ENCODE measurements around the gene SPATA24.
"Not testable (repeated sequence)": the region's sequence is repeated elsewhere in the genome, so short reads cannot be mapped to it uniquely, and the experiment has no call there.

SPATA24 gene

GRCh38 chr5:139382807-139383206, 21.1 kb downstream of the SPATA24 start:
- DNase-seq (ENCODE audit: low read depth) = no peak

- no peak for DNase-seq (ENCODE audit: low read depth)
Observed at GRCh38 chr5:139381837-139382761, 21.8 kb downstream of the SPATA24 start.

- DNase-seq (ENCODE audit: low read depth) = no peak
Observed at GRCh38 chr5:139379626-139380449, 24.1 kb downstream of the SPATA24 start.

- DNase-seq (ENCODE audit: low read depth) = no peak
Observed at GRCh38 chr5:139378941-139379361, 24.9 kb downstream of the SPATA24 start.

GRCh38 chr5:139378101-139378825, 25.6 kb downstream of the SPATA24 start:
- DNase-seq (ENCODE audit: low read depth) = no peak

- no peak for DNase-seq (ENCODE audit: low read depth)
Observed at GRCh38 chr5:139377226-139377625, 26.7 kb downstream of the SPATA24 start.

- DNase-seq (ENCODE audit: low read depth) = no peak
Observed at GRCh38 chr5:139376364-139376763, 27.5 kb downstream of the SPATA24 start.

GRCh38 chr5:139374909-139375308, 29.0 kb downstream of the SPATA24 start:
- no peak for DNase-seq (ENCODE audit: low read depth)

- DNase-seq (ENCODE audit: low read depth) = no peak
Observed at GRCh38 chr5:139371482-139372435, 32.1 kb downstream of the SPATA24 start.

- no peak for DNase-seq (ENCODE audit: low read depth)
Observed at GRCh38 chr5:139369181-139369580, 34.7 kb downstream of the SPATA24 start.

GRCh38 chr5:139368613-139369012, 35.3 kb downstream of the SPATA24 start:
- no peak for DNase-seq (ENCODE audit: low read depth)

GRCh38 chr5:139364466-139364865, 39.4 kb downstream of the SPATA24 start:
- no peak for DNase-seq (ENCODE audit: low read depth)

GRCh38 chr5:139363937-139364336, 40.0 kb downstream of the SPATA24 start:
- no peak for DNase-seq (ENCODE audit: low read depth)

- no peak for DNase-seq (ENCODE audit: low read depth)
Observed at GRCh38 chr5:139361835-139362429, 42.0 kb downstream of the SPATA24 start.

GRCh38 chr5:139360384-139360783, 43.5 kb downstream of the SPATA24 start:
- DNase-seq (ENCODE audit: low read depth) = no peak

- DNase-seq (ENCODE audit: low read depth) = no peak
Observed at GRCh38 chr5:139358064-139358463, 45.8 kb downstream of the SPATA24 start.

- not testable (repeated sequence) for DNase-seq (ENCODE audit: low read depth)
Observed at GRCh38 chr5:139355900-139356299, 48.0 kb downstream of the SPATA24 start.

- DNase-seq (ENCODE audit: low read depth) = no peak
Observed at GRCh38 chr5:139354186-139354585, 49.7 kb downstream of the SPATA24 start.

- not testable (repeated sequence) for DNase-seq (ENCODE audit: low read depth)
Observed at GRCh38 chr5:139347863-139348262, 56.0 kb downstream of the SPATA24 start.
